VCaP (cell line): ENCODE measurements around the gene RERE.

Experiments
- H3K27ac ChIP-seq: fragments of 450-650 bp; 2 replicates; pipeline ENCODE4 v1.5.1; 2017
- TF ChIP-seq, protein P1 (sequence below): fragments of 450-650 bp; conservative IDR thresholded peaks from 2 replicates; pipeline ENCODE4 v1.5.1; 2017; ENCODE audit warnings: mild to moderate bottlenecking, moderate library complexity

RERE gene

DNA sequence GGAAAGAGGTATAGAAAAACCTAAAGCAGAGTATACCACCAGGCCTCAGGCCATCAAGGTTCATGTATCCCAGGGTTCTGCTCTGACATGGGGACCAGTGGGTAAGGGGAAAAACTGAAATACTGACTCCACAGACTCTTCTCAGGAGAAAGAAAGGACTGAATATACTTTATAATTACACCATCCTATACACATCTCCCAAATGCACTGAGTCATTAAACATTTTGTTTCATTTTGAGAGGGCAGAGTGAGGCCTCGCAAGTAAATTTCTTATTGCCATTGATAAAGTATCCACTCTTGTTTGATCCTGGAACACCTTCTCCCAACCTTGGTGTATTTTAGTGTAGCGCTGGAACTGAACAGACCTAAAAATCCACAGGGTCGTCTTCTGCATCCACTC, 251.6 kb downstream of the RERE start:
- TF ChIP-seq, protein P1, sequence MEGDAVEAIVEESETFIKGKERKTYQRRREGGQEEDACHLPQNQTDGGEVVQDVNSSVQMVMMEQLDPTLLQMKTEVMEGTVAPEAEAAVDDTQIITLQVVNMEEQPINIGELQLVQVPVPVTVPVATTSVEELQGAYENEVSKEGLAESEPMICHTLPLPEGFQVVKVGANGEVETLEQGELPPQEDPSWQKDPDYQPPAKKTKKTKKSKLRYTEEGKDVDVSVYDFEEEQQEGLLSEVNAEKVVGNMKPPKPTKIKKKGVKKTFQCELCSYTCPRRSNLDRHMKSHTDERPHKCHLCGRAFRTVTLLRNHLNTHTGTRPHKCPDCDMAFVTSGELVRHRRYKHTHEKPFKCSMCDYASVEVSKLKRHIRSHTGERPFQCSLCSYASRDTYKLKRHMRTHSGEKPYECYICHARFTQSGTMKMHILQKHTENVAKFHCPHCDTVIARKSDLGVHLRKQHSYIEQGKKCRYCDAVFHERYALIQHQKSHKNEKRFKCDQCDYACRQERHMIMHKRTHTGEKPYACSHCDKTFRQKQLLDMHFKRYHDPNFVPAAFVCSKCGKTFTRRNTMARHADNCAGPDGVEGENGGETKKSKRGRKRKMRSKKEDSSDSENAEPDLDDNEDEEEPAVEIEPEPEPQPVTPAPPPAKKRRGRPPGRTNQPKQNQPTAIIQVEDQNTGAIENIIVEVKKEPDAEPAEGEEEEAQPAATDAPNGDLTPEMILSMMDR, result no peak
- H3K27ac ChIP-seq, result no peak overlapping the region

DNA sequence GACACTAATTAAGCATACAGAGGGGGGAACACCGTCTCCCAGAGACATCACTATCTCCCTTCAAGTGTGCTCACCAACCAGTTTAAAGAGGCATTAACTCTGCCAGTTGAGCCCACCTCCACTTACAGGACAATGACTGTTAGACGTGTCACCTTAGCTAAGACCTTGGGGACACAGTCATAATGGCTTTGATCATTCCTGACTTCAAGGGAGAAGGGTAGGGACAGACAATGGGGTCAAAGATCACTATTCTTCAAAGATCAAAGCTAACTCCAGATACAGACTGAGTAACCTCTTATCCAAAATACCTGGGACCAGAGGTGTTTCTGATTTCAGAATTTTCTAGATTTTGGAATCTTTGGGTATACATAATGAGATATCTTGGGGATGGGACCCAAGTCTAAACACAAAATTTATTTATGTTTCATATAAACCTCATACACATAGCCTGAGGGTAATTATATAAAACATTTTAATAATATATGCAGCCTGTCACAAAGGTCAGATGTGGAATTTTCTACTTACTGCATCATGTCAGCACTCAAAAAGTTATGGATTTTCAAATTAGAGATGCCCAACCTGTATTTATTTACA, 253.4 kb downstream of the RERE start:
- 0 out of 2 replicates have a peak overlapping the region, but pooled peaks have one; percentile 66 for H3K27ac ChIP-seq
- TF ChIP-seq, protein P1, result no peak

DNA sequence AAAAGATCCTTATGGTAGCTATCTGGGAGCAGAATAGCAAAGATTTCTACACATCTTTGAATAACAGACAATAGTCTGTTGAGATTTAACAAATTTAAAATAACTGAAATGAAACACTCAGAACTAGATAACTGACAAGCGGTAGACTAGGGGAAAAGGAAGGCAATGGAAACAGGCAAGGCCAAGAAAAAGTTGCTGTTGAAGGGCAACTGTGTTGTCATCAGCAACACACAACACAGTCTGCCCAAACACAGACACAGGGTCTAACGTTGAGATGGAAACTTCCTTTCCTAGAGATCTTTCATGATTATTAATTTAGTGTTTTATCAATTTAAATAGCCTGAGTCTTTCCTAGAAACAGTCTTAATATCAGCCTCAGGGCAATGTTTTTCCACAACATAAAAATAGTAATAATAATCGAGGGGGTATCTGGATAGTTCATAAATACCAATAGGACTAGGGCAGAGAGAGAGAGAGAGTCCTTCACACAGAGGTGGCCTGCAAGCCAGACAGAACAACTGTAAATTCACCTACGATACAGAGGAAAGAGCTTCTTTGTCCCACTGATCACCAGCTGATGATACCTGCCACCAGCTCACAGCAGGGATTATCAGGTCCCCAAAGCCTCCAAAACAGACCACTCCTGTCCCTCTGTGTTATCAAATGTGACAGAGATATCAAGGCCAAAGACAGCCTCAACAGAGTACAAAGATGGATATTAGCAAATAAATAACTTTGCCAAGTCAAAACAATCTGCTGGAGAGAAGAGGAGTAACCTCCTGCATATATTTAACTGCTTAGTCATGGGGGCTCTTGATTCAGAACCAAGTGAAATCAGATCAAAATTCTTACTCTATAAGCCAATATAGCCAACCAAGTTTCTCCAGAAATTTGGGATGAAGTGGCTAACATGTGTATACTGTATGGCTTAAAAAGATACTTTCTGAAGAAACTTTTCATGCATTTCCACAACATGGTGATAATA, 254.3 kb downstream of the RERE start:
- peak overlapping the region; percentile 66 for H3K27ac ChIP-seq
- TF ChIP-seq, protein P1, result no peak

DNA sequence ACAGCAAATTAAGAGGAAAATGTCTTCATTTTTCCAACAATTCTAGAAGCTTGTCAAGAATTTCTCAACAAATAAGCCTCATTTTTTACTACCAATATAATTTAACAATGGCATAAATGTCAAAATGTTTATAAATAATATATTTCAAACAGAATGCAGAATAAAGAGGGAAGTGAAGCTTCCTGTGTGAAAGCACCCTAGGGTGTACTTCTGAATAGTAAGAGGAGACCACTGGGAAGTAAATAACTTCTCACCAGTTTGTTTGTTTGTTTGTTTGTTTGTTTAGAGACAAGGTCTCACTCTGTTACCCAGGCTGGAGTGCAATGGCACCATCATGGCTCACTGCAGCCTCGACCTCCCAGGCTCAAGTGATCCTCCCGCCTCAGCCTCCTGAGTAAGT, 255.2 kb downstream of the RERE start:
- H3K27ac ChIP-seq, result peak overlapping the region; percentile 66
- TF ChIP-seq, protein P1, result no peak

DNA sequence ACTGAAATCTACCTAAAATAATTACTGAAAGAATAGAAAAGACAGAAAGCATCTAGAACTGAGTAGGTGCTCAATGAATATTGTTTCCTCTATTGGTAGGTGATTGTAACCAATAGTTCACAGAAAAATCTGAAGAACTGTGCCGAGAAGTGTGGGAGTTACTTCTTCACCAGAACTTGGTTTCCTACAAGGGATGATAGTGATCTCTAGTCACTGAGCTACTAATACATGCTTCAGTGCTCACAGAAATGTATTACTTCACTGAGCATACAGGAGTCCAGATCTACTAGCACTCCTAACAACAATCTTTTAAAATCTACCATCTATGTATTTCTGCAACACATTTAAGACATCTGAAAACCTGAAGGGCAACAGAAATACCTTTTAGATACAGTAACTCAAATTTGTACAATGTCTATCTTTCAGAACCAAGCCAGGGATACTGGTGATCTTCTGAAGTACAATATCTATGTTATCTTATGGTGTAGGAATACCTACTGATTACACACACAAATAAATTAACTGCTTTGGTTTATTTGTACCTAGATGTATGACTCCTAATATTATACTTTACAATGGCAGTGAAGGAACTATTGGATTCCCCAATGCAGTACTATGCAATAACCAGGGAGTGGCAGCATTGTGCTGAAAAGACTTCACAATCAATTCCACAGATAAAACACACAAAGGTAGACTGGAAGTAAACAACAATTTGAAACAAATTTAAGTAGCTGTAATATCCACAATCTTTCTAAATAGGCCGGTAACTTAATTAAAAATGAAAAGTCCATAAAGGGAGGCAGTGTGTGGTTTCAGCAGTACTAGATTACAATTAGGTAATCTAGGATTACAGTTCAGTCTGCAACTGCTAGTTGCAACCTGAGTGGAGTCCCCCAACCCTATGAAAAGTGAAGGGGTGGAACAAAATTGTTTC, 256.6 kb downstream of the RERE start:
- TF ChIP-seq, protein P1, result peak; percentile 96
- peak overlapping the region; percentile 66 for H3K27ac ChIP-seq

DNA sequence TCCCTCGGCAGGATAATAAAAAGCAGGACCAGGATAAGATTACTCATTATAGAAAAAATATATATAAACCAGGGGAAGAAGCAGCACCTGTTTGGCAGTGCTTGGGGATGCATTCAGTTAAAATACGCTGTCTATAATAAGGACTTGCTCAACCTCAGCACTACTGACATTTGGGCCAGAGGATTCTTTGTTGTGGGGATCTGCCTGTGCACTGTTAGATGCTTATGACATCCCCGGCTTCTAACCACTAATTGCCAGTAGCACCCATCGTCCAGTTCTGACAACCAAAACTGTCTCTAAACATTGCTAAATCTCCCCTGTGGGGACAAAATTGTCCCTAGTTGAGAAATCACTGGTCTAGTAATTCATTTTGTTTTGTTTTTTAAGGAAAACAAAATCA, 257.4 kb downstream of the RERE start:
- TF ChIP-seq, protein P1, result no peak

DNA sequence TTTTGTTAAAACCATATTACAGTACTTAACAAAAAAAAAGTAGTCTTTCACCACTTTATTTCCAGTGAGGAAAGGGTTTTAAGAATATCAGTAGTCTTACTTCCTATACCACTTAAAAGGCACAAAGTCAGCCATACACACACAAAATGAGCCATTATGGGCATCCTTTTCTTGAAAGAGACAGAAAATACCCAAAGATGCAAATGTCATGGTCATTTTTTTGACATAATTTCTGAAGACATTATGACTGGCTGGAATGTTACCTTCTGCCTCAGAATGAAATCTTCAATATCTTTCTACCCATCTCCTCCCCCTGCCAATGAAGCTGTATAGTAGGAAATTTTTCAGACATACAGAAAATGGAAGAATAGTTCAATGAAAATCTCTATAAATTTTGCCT, 261.9 kb downstream of the RERE start:
- H3K27ac ChIP-seq, result no peak overlapping the region
- TF ChIP-seq, protein P1, result no peak

More for the DNA sequence above, 257.4 kb downstream of the RERE start:
- H3K27ac ChIP-seq, result peak overlapping the region; percentile 66
